ENCODE results near the gene CCR9. TPM values are rescaled to one million over a fixed set of nuclear protein-coding genes. Genes with fewer than 3 reads are reported as not detected.

Gene CCR9
- total RNA-seq, 2 experiments from 2014 or later: 0.32 TPM; not detected in 1

- Histone ChIP-seq H3K36me3 (ENCODE audit: insufficient read depth, low read length) (peaks cover 40% of the 10 kb centered on the region), H3K4me3 (ENCODE audit: low read depth, low read length, poor library complexity, severe bottlenecking) (no peak overlapping the region), H3K4me2 (ENCODE audit: low read length) (no peak overlapping the region), H3K9me2 (ENCODE audit: insufficient read depth, low read length) (no peaks in the 10 kb centered on the region), H3K27ac (ENCODE audit: low read depth, low read length, poor library complexity, severe bottlenecking) (no peak overlapping the region), H3K4me1 (ENCODE audit: insufficient read depth, low read length, poor library complexity, severe bottlenecking) (no peaks in the 10 kb centered on the region), H3K9me3 (ENCODE audit: low read length) (no peaks in the 10 kb centered on the region), H2AFZ (ENCODE audit: low read length) (no peak overlapping the region), H4K20me1 (ENCODE audit: insufficient read depth, low read length) (no peaks in the 10 kb centered on the region), H3K79me2 (ENCODE audit: insufficient read depth, low read depth, low read length) (no peaks in the 10 kb centered on the region)
- POLR2A ChIA-PET: interaction anchor here (0.5 to 1.0 kb wide), 3 partner anchors 11 to 154 kb away, joined by 3 to 4 read pairs (median 3); no protein-coding TSS in a partner anchor
- TF ChIP-seq CTCF (conservative IDR thresholded peaks at IDR 0.05; ENCODE audit: low read length): peak; percentile 86
- TF ChIP-seq EZH2phosphoT487 (IDR thresholded peaks at IDR 0.05; ENCODE audit: borderline replicate concordance, low read depth, low read length): no peak
- intact Hi-C loops (cut with micrococcal nuclease; ENCODE audit: unreplicated experiment): loop anchor here (1.0 to 2.0 kb wide), 2 partner anchors 140 to 440 kb away; no protein-coding TSS in a partner anchor
- CTCF ChIA-PET (ENCODE audit: unreplicated experiment): interaction anchor here (1.2 kb wide), 1 partner anchor 139 kb away, joined by 4 read pairs; no protein-coding TSS in a partner anchor
- no TSS peak for BruUV-seq (replicated peaks)
- DNase-seq (ENCODE audit: low spot score): peak; percentile 80
Observed at GRCh38 chr3:45938864-45939263, 52.5 kb downstream of the CCR9 start.

GRCh38 chr3:45939341-45939771 lies 53.0 kb downstream of the CCR9 start:
- no peak for DNase-seq (ENCODE audit: low spot score)
- Histone ChIP-seq H3K36me3 (ENCODE audit: insufficient read depth, low read length) (peaks cover 35% of the 10 kb centered on the region), H3K27ac (ENCODE audit: low read depth, low read length, poor library complexity, severe bottlenecking) (no peak overlapping the region), H3K79me2 (ENCODE audit: insufficient read depth, low read depth, low read length) (no peaks in the 10 kb centered on the region), H3K4me3 (ENCODE audit: low read depth, low read length, poor library complexity, severe bottlenecking) (no peak overlapping the region), H4K20me1 (ENCODE audit: insufficient read depth, low read length) (no peaks in the 10 kb centered on the region), H3K4me1 (ENCODE audit: insufficient read depth, low read length, poor library complexity, severe bottlenecking) (no peaks in the 10 kb centered on the region), H3K9me2 (ENCODE audit: insufficient read depth, low read length) (no peaks in the 10 kb centered on the region), H3K4me2 (ENCODE audit: low read length) (no peak overlapping the region), H2AFZ (ENCODE audit: low read length) (no peak overlapping the region), H3K9me3 (ENCODE audit: low read length) (no peaks in the 10 kb centered on the region)
- CTCF ChIA-PET (ENCODE audit: unreplicated experiment): interaction anchor here (1.2 kb wide), 1 partner anchor 138 kb away, joined by 4 read pairs; no protein-coding TSS in a partner anchor
- POLR2A ChIA-PET: interaction anchor here (0.5 to 1.0 kb wide), 3 partner anchors 12 to 154 kb away, joined by 3 to 4 read pairs (median 3); no protein-coding TSS in a partner anchor
- intact Hi-C loops (cut with micrococcal nuclease; ENCODE audit: unreplicated experiment): loop anchor here (2.0 kb wide), 1 partner anchor 439 kb away; no protein-coding TSS in a partner anchor
- BruUV-seq (replicated peaks): no TSS peak
- TF ChIP-seq CTCF (conservative IDR thresholded peaks at IDR 0.05; ENCODE audit: low read length): no peak
- TF ChIP-seq EZH2phosphoT487 (IDR thresholded peaks at IDR 0.05; ENCODE audit: borderline replicate concordance, low read depth, low read length): no peak

GRCh38 chr3:45940004-45940780 lies 53.8 kb downstream of the CCR9 start:
- intact Hi-C loops (cut with micrococcal nuclease; ENCODE audit: unreplicated experiment): no loop called here
- H3K4me2 ChIP-seq (ENCODE audit: low read length): no peak overlapping the region
- no peaks in the 10 kb centered on the region for H4K20me1 ChIP-seq (ENCODE audit: insufficient read depth, low read length)
- no peaks in the 10 kb centered on the region for H3K9me2 ChIP-seq (ENCODE audit: insufficient read depth, low read length)
- no peak overlapping the region for H3K4me3 ChIP-seq (ENCODE audit: low read depth, low read length, poor library complexity, severe bottlenecking)
- H3K36me3 ChIP-seq (ENCODE audit: insufficient read depth, low read length): peaks cover 27% of the 10 kb centered on the region
- POLR2A ChIA-PET: no interaction called here
- H3K4me1 ChIP-seq (ENCODE audit: insufficient read depth, low read length, poor library complexity, severe bottlenecking): no peaks in the 10 kb centered on the region
- no TSS peak for BruUV-seq (replicated peaks)
- no peak overlapping the region for H2AFZ ChIP-seq (ENCODE audit: low read length)
- H3K79me2 ChIP-seq (ENCODE audit: insufficient read depth, low read depth, low read length): no peaks in the 10 kb centered on the region
- DNase-seq (ENCODE audit: low spot score): no peak
- H3K27ac ChIP-seq (ENCODE audit: low read depth, low read length, poor library complexity, severe bottlenecking): no peak overlapping the region
- CTCF ChIA-PET (ENCODE audit: unreplicated experiment): no interaction called here
- H3K9me3 ChIP-seq (ENCODE audit: low read length): no peaks in the 10 kb centered on the region
- no peak for TF ChIP-seq EZH2phosphoT487 (IDR thresholded peaks at IDR 0.05; ENCODE audit: borderline replicate concordance, low read depth, low read length)
- no peak for TF ChIP-seq CTCF (conservative IDR thresholded peaks at IDR 0.05; ENCODE audit: low read length)

Measured in OCI-LY7 (cell line).